HL-60/S4 treated with retinoic acid at 250 ng/mL for 4 days and 3 days (cell line): Measurements from ENCODE around the gene MACF1.
"Not testable (repeated sequence)": the region's sequence is repeated elsewhere in the genome, so short reads cannot be mapped to it uniquely, and the experiment has no call there.

ENCODE experiments used
- in situ Hi-C: fragments of 300-500 bp; cut with MboI; formaldehyde crosslinking; loops from 2 replicates; pipeline ENCODE4 v1.7.0; 2022; ENCODE audit warnings: low sequenced_read_pairs

Gene MACF1, protein sequence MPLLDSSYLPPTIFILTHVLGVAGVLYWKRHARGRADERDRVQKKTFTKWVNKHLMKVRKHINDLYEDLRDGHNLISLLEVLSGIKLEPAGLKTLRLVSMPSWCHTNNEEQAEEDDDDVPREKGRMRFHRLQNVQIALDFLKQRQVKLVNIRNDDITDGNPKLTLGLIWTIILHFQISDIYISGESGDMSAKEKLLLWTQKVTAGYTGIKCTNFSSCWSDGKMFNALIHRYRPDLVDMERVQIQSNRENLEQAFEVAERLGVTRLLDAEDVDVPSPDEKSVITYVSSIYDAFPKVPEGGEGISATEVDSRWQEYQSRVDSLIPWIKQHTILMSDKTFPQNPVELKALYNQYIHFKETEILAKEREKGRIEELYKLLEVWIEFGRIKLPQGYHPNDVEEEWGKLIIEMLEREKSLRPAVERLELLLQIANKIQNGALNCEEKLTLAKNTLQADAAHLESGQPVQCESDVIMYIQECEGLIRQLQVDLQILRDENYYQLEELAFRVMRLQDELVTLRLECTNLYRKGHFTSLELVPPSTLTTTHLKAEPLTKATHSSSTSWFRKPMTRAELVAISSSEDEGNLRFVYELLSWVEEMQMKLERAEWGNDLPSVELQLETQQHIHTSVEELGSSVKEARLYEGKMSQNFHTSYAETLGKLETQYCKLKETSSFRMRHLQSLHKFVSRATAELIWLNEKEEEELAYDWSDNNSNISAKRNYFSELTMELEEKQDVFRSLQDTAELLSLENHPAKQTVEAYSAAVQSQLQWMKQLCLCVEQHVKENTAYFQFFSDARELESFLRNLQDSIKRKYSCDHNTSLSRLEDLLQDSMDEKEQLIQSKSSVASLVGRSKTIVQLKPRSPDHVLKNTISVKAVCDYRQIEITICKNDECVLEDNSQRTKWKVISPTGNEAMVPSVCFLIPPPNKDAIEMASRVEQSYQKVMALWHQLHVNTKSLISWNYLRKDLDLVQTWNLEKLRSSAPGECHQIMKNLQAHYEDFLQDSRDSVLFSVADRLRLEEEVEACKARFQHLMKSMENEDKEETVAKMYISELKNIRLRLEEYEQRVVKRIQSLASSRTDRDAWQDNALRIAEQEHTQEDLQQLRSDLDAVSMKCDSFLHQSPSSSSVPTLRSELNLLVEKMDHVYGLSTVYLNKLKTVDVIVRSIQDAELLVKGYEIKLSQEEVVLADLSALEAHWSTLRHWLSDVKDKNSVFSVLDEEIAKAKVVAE (N-terminal part only)

GRCh38 chr1:39204441-39205081 is at the start of gene MACF1:
Gene MACF1, plus strand, starts transcription at chr1:39204695. Its CDS starts 328 bp downstream, at chr1:39205023.
- in situ Hi-C loops = no loop called here

DNA sequence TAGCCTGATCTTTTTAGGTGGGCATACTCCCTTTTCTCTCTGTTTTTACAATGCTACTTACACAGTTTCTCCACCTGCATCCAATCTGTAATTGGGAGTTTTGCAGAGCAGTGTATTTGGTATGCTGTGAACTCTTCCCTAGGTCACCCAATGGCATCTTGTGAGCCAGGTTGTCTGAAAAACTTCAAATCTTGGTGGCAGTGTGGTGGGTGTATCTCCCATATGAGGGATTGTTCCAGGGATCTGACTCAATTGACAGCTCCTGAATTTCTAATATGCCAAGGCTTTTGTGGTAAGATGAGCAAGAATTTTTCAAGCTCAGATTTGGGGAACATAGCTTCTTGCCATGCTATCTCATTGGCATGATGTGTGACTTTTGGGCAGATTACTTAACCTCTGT is 47.2 kb upstream of the MACF1 start:
- in situ Hi-C loops = no loop called here

DNA sequence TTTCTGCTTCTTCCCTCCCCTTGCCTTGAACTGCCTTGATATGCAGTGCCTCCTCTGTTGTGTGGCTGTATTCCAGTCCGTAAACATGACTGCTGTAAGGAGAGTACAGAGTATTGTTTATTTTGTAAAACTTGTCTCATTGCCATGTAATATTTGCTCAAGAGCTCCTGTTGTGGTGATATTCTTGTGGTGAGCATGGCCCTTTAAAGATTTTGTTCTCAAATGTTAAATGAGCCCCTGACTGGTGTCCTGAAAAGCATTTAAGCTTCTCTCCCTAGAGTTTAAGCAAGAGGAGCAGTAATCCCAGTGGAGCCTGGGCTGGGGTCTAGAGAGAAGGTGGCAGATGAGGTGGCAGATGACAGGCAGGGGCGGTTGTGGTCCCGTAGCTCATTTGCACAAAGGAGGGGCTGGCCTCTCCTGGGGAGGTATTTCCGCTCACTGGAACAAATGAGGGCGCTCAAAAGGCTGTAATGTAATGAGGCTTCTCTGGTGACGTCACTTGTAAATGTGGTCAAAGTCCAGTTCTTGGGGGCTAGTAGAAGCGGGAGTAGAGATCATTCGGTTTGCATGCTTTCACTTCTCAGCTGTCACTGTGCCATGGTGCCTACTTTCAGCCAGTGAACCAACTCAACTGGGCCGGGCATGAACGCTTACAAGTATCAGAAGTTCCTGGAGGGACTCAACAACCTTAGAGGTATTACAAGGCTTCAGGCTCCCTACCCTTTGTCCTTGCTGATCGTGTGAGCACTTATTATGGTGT is 46.0 kb upstream of the MACF1 start:
- in situ Hi-C loops = no loop called here

- in situ Hi-C loops = no loop called here
These were observed 45.1 kb upstream of the MACF1 start for GRCh38 chr1:39159224-39160036.

GRCh38 chr1:39160703-39161102 is 43.8 kb upstream of the MACF1 start:
- in situ Hi-C loops = no loop called here

GRCh38 chr1:39161811-39162210 is 42.7 kb upstream of the MACF1 start:
- in situ Hi-C loops = not testable (repeated sequence)

GRCh38 chr1:39163469-39163868 is 41.0 kb upstream of the MACF1 start:
- in situ Hi-C loops = no loop called here

DNA sequence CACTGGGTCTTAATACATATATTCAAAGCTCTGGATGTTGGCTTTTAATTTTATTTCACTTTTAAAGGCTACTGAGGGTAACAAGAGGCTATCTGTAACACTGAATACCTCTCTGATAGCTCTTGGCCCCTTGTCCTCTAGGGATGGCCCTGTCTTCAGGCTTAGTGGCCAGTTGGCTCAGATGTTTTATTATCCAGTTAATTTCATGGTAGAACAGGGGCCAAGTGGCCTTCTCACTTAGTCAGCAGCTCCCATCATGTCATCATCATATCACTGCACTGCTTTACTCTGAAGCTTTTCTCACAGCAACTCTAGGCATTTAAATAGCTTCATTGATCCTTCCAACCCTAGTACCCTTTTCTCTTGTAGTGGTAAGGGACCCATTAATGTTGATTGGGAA is 40.2 kb upstream of the MACF1 start:
- in situ Hi-C loops = no loop called here

DNA sequence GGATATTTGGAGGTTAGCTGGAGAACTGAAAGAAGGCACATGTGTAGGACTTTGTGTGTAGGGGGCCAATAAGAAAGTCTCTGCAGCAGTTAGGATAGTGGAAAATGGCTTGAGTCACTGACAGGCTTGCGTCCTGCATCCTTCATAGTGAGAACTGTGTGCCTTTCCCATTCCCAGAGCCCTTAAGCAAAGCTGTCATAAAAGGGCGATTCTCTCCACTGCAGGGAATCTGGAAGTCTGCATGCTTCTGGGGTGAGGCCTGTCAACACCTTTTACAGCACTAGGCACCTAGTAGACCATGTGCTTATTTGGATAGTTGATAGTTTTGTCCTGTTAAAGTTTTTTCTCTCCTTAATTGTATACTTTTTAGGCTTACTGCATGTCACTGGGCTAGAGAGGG is 39.4 kb upstream of the MACF1 start:
- in situ Hi-C loops = no loop called here

GRCh38 chr1:39165488-39165887 is 39.0 kb upstream of the MACF1 start:
- in situ Hi-C loops = no loop called here

GRCh38 chr1:39167632-39168209 is 36.8 kb upstream of the MACF1 start:
- in situ Hi-C loops = no loop called here

DNA sequence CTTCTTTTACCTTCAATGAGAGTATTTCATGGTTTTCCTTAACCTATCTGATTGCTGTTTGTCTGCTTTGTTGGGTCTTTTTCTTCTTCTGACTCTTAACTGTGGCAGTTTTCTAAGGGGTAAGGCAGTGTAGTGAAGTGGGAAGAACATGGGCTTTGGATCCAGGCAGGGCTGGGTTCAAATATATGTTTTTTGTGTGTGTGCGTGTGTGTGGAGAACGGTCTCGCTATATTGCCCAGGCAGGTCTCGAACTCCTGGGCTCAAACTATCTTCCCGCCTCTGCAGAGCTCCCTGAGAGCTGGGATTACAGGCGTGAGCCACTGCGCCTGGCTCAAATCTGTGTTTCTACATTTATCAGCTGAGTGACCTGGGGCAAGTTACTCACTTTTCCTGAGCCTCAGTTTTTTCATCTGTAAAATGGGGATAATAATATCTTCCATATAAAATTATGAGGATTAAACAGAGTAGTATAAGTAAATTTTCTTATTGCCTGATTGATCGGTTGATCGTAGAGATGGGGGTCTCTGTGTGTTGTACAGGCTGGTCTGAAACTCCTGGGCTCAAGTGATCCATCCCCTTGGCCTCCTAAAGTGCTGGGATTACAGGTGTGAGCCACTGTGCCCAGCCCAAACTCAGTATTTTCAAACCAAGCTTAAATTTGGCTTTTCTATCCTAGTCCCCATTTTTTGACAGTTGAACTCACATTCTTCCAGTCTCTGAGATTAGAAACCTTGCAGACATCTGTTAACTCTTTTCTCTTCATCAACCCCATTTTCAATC is 36.0 kb upstream of the MACF1 start:
- in situ Hi-C loops = no loop called here

- in situ Hi-C loops = no loop called here
These were observed 33.5 kb upstream of the MACF1 start for GRCh38 chr1:39170731-39171667.

GRCh38 chr1:39173119-39173994 is 31.1 kb upstream of the MACF1 start:
- in situ Hi-C loops = no loop called here

GRCh38 chr1:39173995-39174380 is 30.5 kb upstream of the MACF1 start:
- in situ Hi-C loops = no loop called here
